HG02938 (cell line): ENCODE measurements around the gene GKN2.
"Not testable (repeated sequence)": the region's sequence is repeated elsewhere in the genome, so short reads cannot be mapped to it uniquely, and the experiment has no call there.

Experiments used
- ATAC-seq: cut with Tn5 transposase; IDR thresholded peaks from one replicate; pipeline ENCODE4 v1.9.1; 2021; ENCODE audit warnings: mild to moderate bottlenecking, moderate library complexity; ENCODE audit not compliant: unreplicated experiment

The GKN2 gene

DNA sequence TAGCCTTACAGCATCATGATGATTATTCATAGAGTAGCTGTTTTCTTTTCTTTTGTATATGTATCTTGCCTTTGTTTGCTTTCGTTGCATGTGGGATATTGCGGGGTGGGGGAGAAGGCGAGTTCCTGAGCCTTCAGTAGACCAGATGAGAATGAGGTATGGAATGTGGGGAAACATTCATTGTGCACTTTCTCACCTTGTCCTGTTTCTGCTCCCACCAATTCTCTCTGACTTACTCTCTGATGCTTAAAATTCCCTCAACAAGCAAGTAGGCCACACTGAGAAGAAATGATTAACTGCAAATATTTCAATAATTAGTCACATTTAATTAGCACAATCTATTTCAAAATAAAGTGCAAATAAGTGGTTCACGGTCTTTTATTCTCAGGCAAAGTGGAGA lies 31.0 kb downstream of the GKN2 start:
- ATAC-seq: no peak

DNA sequence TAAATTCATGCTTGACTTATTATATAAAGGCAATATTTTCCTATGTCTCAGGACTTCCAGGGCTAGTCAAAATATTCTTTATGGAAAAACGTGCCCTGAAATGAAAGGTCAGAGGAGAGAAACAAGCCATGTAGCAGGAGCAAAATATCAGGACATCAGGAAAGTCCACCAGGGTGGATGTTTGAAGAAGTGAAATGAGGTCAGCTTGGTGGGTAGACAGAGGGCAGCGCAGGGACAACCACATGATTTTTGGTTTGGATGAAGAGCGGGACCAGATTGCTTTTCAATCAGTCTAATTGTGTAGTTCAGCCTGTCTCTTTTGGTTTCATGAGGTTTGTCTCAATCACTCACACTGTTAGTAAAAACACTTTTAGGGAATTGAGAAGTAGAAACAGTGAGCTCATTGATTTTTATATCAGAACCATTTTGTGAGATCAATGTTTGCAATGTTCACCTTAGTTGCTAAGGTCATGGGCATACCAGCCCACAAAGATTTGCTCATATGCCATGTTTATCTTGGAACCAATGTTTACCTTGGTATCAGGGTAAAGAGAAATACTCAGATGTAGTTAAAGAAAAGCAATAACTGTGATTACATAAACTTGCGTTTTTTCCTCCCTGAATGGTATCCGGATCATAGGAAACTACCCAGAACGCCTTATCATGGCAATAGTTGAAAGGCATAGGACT lies 32.1 kb downstream of the GKN2 start:
- ATAC-seq: no peak

DNA sequence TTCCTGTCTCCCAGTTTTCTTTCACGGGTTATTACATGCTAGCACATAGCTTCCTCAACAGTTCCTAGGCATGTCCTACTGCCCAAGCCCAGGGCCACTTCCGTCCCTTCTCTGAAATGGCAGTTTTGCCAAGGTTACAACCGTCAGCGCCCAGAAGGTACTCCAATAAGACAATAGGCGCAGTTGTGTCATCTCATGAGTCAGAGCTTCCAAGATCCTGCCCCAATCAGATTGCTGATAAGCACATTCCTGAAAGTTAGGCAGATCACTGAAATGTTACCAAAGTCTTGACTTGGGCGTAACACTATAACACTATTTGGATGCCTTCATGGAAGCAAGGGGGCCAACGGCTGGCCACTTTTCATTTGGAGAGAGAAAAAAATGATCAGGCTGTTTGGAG lies 34.2 kb downstream of the GKN2 start:
- no peak for ATAC-seq

DNA sequence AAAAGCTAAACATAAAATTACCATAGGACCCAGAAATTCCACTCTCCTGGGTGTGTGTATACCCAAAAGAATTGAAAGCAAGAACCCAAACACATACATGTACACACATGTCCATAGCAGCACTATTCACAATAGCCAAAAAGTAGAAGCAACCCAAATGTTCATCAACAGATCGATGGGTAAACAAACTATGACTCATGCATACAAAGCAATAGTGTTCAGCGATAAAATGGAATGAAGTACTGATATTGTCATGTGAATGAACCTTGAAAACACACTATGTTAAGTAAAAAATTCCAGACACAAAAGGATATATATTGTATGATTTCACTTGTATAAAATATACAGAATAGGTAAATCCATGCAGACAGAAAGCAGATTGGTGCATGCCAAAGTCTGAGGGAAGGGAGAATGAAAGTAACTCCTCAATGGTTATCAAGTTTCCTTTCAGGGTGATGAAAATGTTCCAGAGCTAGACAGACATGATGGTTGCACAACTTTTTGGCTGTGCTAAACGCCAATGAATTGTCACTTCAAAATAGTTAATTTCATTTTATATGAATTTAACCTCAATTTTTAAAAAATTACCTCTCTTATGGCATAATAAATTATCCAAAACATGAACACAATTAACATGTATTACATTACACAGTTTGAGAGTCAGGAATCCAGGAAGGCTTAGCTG lies 35.5 kb downstream of the GKN2 start:
- ATAC-seq: no peak

DNA sequence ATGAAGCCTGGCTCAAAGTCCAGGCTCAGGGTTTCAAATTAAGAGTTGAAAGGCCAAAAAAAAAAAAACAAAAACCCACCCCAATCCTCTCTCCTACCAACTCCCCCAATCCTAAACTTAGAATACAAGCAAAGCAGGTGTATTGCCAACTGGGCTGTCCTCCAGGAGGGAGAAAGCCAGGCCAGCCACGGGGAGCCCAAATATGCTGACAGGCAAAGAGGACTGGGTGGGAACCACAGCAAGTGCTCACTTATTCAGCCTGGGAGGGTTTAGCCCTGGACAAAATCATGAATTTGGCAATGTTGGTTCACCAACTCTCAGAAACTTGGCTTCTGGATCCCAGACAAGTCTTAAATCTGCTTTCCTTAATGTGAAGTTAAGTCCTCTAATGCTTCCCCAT lies 36.5 kb downstream of the GKN2 start:
- ATAC-seq: no peak

DNA sequence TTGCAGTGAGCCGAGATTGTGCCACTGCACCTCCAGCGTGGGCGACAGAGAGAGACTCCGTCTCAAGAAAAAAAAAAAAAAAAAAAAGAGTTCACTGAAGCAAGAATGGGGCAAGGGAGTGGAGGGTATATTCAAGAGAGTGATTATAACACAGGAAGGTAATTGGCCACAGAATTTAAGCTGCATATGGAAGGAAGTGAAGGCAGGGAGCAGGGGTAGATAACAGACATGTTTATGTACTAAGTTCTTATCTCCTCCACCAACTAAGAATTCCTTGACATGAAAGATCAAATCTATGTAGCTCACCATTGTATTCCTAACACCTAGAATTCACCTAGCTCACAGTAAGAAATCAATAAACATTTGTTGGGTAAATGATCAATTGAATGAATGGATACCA lies 37.3 kb downstream of the GKN2 start:
- no peak for ATAC-seq

DNA sequence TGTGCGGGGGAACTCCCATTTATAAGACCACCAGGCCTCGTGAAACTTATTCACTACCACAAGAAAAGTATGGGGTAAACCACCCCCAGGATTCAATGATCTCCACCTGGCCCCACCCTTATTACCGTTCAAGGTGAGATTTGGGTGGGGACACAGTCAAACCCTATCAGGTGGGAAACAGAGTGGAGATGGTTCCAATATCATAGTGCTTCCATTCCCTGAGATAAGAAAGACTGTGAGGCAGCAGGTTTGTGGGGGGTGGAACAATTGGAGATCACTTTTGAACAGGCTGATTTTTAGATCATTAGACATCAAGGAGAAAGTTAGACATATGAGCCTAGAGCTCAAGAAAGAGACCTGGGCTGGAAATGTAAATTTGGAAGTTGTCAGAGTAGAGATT lies 39.3 kb downstream of the GKN2 start:
- no peak for ATAC-seq

DNA sequence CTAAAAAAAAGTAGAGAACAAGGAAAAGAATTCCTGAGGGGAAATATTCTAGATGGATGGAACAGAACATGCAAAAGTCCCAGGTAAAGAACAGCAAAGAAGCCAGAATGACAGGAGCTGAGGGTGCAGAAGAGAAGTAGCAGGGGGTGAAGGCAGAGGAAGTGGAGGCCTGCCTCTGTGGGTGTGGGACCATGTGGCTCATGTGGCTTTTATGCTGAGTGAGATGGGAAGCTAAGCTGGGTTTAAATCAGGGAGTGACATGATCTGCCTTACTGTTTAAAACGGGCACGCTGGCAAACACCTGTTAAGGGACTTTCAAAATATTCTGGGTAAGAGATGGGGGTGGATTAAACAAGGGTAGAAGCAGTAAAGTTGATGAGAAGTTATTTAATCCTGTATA lies 40.0 kb downstream of the GKN2 start:
- no peak for ATAC-seq

DNA sequence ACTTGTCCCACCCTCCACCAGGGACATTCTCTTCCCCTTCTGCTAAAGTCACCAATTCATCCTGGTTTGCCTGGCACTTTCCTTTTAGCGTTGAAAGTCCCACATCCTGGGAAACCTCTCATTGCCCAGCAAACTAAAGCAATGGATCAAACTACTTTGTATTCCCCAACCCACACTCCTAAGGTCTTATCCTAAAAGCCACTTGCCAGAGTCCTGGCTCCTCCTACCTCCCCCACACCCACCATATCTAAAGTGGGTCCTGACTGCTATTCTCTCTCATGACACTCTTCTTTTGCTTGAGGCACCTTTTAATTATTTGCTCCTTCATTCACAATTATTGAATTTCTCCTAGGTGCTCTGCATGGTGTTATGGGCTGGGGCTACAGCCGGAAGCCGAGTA lies 40.6 kb downstream of the GKN2 start:
- no peak for ATAC-seq

DNA sequence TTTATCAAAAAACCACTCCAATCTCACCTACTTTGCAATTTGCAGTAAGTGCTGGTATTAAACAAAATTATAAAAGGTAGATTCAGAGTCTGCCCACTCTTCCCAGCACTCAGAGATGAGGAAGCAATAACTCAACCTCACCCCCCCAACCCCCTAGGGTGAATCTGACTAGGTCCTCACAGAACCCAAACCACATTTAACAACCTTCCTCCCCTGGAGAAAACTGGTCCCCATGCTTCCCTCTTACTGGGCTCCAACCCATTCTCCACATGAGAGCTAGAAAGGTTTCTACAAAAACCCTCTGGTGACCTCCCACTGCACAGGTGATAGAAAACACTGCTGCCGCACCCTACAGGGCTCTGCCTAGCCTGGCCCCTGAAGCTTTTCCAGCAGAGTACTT lies 41.0 kb downstream of the GKN2 start:
- ATAC-seq: no peak

DNA sequence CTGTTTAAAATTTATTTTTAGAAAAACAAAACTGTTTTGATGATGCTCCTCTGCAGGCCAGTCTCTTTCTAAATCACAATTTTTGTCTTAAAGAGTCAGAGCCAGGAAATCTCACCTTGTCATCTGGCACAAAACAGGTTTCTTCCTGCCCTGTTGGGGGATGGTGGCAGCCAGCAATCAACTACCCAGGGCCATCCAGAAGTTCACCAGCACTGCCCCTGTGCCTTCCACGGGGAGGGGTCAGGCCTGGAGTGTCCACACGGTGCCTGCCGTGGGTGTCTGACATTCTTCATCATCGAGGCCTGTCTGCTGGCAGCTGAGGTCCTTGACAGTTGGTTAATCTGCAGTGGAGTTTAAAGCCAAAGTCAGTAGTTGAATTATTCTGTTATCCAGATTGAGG lies 41.4 kb downstream of the GKN2 start:
- no peak for ATAC-seq

DNA sequence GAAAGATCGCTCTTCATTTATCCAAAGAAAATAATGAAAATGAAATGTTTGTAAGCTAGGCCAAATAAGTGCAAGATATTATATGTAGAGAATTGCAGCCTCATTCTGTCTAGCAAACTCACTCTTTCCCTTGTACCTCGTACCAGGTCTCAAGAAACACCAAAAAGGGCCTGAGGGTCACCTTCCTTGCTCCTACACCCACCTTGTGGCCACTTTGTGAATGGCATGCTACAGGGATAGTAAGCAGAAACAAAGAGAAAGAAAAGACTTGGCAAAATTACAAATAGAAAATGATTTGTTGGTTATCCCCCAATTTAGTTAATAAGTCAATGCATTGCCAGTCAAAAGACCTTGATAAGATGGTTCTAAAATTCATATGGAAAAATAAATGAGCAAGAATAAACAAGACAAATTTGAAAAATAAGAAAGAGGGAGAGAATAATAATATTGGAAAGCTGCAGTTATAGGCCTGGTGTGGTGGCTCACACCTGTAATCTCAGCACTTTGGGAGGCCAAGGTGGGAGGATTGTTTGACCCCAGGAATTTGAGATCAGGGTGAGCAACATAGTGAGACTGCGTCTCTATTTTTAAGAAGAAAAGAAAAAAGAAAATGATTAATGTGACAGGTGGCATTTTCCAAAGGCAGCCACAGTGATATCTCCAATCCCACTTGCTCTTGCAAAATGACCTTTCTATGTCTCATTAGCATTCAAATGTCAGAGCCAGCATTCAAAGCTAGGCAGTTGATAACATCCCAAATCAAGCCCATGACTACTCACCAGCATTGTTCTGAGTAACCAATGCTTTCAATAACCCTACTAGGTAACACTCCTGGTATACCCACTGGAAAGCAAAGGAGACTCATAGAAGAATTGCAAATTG lies 42.7 kb downstream of the GKN2 start:
- peak; percentile 38 for ATAC-seq

DNA sequence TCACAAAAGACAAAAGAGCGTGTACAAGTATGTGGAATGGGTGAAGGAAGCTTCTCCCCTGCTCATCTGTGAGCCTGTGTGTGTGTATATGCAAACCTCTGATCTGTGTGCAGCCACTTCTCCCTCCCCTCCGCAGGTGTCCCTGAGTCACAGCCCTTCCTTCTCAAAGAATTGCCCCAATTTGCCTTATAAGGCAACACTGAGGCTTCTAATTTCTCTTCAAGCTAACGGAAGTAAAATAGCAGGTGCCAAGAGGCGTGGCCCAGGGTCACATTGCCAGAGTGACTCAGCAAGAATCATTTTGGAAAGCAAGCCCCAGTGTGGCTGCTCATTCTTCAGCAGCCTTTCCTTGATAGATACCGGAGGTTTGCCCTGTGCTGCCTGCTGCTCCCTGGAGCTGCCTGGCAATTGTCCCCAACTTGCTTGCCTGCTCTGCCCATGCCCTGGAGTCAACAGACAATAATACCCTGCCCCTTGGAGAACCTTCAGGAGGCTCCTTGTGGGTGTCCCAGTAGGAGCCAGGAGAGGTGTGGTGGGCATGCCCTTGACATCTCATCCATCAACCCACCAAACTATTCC lies 44.2 kb downstream of the GKN2 start:
- ATAC-seq: peak; percentile 95

DNA sequence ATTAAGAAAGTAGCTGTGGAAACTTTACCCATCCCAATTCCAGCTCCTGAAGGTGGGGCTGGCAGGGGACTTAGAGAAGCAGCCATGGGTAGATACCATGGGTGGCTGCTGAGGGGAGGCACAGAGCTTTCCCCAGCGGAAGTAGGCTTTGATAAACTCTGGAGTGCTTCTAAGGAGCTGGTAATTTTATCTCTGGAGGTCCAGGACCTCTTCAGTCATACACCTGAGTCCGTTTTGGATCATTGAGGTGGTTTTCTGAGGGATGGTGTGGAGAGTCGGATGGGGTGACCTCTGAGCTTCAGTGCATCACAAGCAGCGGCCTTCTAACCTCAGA lies 44.8 kb downstream of the GKN2 start:
- ATAC-seq: no peak

DNA sequence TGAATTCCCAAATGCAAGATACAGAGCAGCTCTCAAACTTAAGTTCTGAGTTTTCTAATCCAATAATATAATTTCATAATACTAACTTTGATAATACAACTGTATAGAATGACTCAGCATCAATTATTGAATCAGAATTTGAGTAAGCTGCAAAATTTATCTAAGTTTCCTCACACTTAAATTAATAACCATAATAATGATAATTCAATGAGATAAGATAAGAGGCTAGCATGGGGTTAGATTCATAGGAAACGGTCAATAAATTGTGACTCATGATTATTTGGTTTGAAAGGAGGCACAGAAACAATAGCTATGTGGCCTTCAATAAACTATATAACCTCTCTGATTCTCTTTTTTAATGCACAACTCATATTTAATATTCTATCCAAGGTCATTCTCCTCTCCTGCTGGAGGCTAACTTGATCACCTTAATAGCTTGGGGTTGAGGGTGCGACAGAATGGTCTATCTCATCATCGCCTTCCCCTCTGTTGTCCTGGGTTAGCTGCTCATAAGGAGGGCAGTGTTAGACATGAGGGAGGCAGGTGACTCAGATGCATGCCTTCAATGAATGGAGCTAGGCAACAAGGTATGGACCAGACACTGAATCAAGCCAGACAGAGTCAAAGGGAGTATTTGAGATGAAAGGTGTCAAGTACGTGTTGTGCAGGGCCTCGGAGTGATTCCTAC lies 45.3 kb downstream of the GKN2 start:
- no peak for ATAC-seq

DNA sequence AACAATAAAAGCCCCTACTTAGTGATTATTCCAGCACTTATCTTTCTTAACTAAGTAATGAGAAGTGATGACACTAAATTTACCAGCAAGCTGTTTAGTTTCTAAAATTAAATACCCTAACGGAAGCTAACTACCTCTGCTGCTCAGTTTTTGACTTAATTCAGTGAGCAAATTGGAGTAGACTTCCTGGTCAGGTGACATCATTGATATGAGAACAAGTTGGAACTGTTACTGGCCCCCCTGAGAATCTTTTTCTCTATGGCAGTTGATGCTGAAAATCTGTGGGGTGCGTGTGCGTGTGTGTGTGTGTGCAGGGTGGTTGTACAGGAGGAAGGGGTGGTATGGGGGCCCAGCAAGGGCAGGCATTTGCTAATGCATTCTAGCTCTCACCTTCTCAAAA lies 46.0 kb downstream of the GKN2 start:
- no peak for ATAC-seq

DNA sequence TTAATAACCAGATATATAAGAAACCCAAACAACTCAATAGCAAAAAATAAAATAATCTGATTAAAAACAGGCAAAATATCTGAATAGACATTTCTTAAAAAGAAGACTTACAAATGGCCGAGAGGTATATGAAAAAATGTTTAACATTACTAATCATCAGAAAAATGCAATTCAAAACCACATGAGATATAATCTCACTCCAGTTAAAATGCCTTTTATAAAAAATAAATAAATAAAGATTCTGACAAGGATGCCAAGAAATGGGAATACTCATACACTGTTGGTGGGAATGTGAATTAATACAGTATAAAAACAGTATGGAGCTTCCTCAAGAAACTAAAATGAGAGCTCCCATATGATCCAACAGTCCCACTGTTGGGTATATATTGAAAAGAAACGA lies 47.6 kb downstream of the GKN2 start:
- ATAC-seq: no peak

DNA sequence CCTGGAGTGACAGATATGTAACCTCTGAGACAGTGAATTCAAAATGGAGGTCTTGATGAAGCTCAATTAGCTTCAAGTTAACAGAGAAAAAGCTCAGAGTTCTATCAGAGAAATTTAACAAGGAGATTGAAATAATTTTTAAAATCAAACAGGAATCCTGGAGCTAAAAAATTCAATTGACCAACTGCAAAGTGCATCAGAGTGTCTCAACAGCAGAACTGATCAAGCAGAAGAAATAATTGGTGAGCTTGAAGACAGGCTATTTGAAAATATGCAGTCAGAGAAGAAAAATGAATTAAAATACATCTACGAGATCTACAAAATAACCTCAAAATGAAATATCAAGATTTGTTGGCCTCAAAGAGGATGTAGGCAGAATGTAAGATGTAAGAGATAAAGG lies 51.1 kb downstream of the GKN2 start:
- no peak for ATAC-seq

DNA sequence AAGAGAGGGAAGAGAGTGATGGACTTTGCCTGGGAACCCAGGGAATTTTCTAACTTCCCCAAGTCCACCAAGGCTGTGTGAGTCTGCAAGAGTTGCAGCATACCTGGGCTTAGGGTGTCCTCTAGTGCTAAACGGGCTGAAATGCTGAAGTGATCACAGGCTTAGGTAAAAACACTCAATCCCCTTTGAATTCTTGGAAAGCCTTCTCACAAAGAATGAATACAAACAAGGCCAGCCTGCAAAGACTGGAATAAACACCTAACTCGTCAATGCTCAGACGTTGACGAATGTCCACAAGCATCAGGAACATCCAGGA lies 51.5 kb downstream of the GKN2 start:
- ATAC-seq: no peak

DNA sequence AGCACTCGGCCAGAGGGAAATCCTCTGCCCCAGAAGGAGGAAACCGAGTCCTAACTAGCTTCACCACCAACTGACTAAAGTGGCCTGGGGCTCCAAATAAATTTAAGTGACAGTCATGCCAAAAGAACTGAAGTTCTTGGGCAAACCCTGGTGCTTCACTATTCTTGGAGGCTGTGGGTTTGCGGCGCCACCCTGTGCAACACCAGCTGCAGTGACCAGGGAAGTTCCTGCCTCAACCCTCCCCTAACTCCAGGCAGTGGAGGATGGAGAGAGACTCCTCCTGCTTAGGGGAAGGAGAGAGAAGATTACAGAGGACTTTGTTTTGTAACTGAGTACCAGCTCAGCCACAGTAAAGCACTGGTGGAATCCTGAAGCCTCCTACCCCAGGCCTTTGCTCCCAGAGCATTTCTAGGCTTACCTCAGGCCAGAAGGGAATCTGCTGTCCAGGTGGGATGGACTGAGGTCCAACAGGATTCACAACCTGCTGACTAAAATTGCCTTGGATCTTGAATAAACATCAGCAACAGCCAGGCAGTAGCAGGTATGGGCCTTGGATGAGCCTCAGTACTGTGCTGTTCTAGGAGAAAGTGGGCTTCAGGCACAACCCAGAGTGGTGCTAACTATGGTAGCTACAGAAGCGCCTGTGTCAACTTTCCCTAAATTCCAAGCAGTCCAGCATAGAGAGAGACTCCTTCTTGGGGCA lies 52.0 kb downstream of the GKN2 start:
- no peak for ATAC-seq

DNA sequence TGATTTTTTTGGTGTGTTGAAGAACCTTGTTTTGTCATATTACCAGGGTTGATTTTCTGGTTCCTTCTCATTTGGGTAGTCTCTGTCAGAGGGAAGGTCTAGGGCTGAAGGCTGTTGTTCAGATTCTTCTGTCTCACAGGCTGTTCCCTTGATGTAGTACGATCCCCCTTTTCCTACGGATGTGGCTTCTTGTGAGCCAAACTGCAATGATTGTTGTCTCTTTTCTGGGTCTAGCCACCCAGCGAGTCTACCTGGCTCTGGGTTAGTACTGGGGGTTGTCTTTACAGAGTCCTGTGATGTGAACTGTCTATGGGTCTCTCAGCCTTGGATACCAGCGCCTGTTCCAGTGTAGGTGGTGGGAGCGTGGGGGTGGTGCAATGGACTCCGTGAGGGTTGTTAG lies 56.7 kb downstream of the GKN2 start:
- not testable (repeated sequence) for ATAC-seq
